Globus pallidus (tissue), 1 donor: Measurements from ENCODE around the gene RNF126.
"Not testable (repeated sequence)": the region's sequence is repeated elsewhere in the genome, so short reads cannot be mapped to it uniquely, and the experiment has no call there.

Experiments
- DNase-seq: peaks from one replicate; pipeline ENCODE4 v3.0.0-alpha.2; 2015; ENCODE audit warnings: low spot score

RNF126 gene

DNA sequence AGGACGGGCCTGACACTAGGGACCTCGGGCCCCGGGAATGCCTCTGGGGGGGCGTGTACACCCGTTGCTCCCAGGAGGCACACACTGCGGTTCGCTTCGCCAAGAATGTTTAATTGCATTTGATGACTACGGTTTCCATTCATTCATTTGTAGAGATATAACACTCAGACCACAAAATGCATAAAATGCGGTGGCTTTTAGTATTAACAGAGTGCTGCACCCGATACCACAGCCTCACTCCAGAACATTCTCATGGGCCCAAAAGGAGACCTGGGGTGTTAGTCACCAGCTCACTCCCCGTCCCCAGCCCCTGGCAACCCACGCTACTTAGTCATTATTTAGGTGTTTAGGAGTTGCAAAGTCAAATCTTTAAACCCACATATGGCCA lies 51.5 kb downstream of the RNF126 start:
- no peak for DNase-seq

DNA sequence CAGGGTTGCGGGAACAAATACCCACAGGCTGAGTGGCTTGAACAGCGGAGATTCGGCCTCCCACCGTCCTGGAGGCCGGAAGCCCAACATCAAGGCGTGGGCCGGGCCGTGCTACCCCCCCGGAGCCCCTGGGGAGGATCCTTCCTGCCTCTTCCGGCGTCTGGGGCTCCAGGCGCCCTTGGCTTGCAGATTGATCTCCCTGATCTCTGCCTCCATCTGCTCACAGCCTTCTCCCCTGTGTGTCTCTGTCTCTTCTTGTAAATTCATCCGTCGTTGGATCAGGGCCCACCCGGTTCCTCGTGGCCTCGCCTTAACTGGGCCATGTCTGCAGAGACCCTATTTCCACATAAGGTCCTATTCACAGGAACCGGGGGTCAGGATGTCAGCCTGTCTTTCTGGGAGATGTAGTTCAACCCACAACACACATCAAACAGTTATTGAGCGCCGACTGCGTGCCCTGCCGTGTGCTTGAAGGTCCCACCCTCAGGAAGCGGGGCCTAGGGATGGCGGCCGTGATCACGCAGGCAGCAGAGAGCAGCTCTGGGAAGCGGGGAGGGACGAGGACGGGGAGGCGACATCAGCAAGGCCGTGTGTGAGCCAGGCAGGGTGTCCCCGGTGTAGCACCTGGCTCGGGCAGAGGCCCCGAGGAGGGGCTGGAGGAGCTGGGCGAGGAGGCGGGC lies 52.1 kb downstream of the RNF126 start:
- no peak for DNase-seq

DNA sequence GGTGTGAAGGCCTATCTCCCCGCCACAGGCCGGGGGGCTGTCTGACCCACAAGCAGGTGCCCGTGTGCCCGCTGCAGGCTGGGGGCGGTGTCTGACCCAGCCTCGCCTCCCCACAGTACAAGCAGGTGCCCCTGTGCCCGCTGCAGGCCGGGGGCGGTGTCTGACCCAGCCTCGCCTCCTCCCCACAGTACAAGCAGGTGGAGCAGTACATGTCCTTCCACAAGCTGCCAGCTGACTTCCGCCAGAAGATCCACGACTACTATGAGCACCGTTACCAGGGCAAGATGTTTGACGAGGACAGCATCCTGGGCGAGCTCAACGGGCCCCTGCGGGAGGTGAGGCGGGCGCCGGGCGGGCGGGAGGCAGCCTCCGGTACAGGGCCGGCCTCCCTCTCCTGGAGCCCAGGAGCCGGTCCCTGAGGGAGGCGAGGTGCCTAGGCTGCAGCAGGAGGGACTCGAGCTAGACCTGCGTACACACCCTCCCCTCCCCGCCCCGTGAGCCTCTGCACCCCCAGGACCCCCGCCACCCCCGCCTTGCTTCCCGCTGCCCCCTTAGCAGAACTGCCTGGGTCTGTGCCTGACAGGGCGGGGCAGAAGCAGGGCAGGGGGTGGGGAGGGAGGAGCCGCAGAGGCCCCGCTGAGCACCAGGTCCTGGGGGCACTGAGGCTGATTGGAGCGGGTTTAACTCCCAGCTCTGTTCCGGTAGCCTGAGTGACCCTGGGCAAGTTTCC lies 52.8 kb downstream of the RNF126 start:
- DNase-seq: no peak

DNA sequence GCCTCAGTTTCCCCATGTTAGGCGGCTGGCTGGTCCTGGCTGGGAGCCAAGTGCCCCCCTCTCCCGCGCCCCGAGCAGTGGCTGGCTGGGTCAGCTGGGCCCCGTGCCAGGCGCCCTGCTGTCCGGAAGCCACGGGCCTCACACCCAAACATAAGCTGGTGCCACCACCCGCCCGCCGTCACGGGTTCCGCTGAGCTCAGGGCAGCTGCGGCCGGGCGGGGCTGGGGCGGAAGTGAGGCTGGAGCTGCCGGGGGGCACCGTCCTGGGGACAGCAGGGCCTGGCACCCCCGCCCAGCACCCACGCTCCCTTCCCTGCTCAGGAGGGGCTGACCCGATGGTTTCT lies 54.0 kb downstream of the RNF126 start:
- peak; percentile 92 for DNase-seq

DNA sequence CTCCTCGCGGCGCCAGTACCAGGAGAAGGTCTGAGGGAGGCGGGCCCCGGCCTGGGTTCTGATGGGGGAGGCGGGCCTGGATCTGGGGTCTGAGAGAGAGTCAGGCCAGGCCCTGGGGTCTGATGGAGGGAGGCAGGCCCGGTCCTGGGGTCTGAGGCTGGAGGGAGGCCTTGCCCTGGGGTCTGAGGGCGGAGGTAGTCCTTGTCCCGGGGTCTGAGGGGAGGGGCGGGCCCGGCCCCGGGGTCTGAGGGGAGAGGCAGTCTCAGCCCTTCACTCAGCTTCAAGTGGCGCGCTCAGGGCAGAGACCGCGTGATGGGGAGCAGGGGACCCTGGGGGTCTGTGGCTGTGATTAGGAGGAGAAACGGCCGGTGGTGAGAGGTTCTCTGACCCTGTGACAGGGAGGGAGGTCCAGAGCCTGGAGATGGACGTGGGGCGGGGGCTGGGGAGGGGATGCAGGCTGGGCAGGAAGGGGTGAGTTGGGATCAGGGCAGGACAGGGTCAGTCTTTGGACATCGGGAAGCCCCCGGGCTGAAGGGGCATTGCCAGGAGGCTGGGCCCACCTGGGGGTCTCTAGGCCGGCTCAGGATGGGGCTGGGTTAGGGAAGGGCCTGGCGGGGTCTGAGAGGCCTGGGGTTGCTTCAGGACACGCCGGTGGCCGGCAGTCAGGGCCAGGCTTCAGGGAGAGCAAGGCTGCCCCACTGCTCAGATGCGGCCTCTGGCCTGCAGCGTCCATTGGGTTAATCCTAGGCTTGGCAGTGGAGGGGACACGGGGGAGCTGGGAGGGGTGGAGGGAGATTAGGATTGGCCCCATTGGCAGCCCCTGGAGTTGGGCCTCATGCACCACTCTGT lies 54.6 kb downstream of the RNF126 start:
- DNase-seq: peak; percentile 22

GRCh38 chr19:607301-608154 lies 55.5 kb downstream of the RNF126 start:
- DNase-seq: peak; percentile 70

GRCh38 chr19:605061-605971 lies 57.7 kb downstream of the RNF126 start:
- not testable (repeated sequence) for DNase-seq

- peak; percentile 29 for DNase-seq
Observed at GRCh38 chr19:604355-604754, 58.7 kb downstream of the RNF126 start.

DNA sequence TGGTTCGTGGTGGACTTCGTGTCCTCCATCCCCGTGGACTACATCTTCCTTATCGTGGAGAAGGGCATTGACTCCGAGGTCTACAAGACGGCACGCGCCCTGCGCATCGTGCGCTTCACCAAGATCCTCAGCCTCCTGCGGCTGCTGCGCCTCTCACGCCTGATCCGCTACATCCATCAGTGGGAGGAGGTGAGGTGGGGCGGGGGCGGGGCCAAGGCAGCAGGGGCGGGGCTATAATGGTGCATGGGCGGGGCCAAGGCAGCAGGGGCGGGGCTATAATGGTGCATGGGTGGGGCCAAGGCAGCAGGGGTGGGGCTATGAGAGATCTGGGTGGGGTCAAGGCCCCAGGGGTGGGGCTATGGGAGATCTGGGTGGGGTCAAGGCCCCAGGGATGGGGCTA lies 59.2 kb downstream of the RNF126 start:
- DNase-seq: not testable (repeated sequence)

DNA sequence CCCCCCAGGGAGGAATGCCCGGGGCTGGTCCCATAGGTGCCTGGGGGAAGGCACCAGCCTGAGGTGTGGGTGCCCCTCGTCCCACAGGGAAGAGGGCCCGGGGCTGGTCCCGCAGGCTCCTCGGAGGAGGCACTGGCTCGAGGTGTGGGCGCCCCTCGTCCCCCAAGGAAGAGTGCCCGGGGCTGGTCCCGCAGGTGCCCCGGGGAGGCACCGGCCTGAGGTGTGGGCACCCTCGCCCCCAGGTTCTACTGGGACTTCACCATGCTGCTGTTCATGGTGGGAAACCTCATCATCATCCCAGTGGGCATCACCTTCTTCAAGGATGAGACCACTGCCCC lies 59.7 kb downstream of the RNF126 start:
- DNase-seq: not testable (repeated sequence)

- DNase-seq: no peak
Observed at GRCh38 chr19:602391-603301, 60.4 kb downstream of the RNF126 start.

DNA sequence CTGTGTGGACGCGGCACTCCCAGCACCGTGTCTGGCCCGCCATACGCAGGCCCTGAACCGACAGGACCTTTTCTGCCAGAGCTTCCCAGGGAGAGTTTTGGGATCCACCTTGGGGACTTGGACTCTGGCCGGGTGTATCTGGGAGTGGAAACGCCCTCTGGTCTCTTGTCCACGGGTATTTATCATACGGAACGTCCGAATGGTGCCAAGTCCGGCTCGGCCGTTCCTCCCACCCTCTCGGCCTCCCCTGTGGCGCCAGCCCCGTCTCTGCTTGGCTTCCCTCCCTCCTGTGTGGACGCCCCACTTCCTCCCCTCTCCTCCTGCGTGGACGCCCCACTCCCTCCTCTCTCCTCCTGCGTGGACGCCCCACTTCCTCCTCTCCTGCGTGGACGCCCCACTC lies 61.2 kb downstream of the RNF126 start:
- DNase-seq: no peak

DNA sequence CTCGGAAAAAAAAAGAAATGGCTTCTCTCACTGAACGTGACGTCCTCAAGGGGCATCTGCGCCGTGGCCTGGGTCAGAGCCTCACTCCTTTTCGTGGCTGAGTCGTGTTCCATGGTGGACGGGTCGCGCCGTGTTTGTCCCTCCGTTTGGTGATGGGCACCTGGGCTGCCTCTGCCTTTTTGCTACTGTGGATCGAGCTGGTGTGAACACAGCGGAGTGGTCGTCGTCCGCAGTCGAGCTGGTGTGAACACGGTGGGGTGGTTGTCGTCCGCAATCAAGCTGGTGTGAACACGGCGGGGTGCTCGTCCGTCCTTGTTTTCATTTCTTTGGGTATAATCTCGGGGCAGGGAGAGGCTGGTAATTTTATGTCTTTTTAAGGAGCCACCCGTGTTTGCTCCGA lies 61.7 kb downstream of the RNF126 start:
- DNase-seq: no peak
